HepG2 (cell line): ENCODE measurements around the gene SMOC1. TPM values are rescaled to one million over a fixed set of nuclear protein-coding genes. Genes with fewer than 3 reads are reported as not detected.

Experiments
- CCDC6 ChIP-seq: sonication (generic); formaldehyde crosslinking; IDR thresholded peaks from 2 replicates; pipeline ENCODE4 v1.8.1; 2022; ENCODE audit warnings: mild to moderate bottlenecking, missing genetic modification reagents, moderate library complexity
- HMGXB3 ChIP-seq: sonication (generic); formaldehyde crosslinking; IDR thresholded peaks from 2 replicates; pipeline ENCODE4 v1.4.0; 2020; ENCODE audit warnings: missing genetic modification reagents, borderline replicate concordance
- KDM5A ChIP-seq: fragments of 200-600 bp; sonication (generic); IDR thresholded peaks from 2 replicates; pipeline ENCODE4 v1.7.0; 2018; ENCODE audit warnings: antibody characterized with exemption, mild to moderate bottlenecking, low read length, borderline replicate concordance
- NCOA1 ChIP-seq: sonication (generic); formaldehyde crosslinking; IDR thresholded peaks from 2 replicates; pipeline ENCODE4 v1.9.0; 2021; ENCODE audit warnings: missing genetic modification reagents
- NR3C1 ChIP-seq: sonication (generic); formaldehyde crosslinking; IDR thresholded peaks from 2 replicates; pipeline ENCODE4 v1.4.0; 2020; ENCODE audit warnings: missing genetic modification reagents
- SMAD1 ChIP-seq: sonication (generic); formaldehyde crosslinking; IDR thresholded peaks from 2 replicates; pipeline ENCODE4 v1.4.0; 2020; ENCODE audit warnings: missing genetic modification reagents, low read depth, mild to moderate bottlenecking, borderline replicate concordance
- SNAPC2 ChIP-seq: sonication (generic); formaldehyde crosslinking; IDR thresholded peaks from 2 replicates; pipeline ENCODE4 v1.8.1; 2022; ENCODE audit warnings: mild to moderate bottlenecking, missing genetic modification reagents
- TIGD3 ChIP-seq: sonication (generic); formaldehyde crosslinking; IDR thresholded peaks from 2 replicates; pipeline ENCODE4 v1.5.1; 2020; ENCODE audit warnings: mild to moderate bottlenecking, missing genetic modification reagents, borderline replicate concordance
- ZBTB2 ChIP-seq: sonication (generic); formaldehyde crosslinking; IDR thresholded peaks from 2 replicates; pipeline ENCODE4 v1.8.0; 2022; ENCODE audit warnings: low read depth, missing genetic modification reagents
- ZNF263 ChIP-seq: sonication (generic); formaldehyde crosslinking; IDR thresholded peaks from 2 replicates; pipeline ENCODE4 v1.4.0; 2020; ENCODE audit warnings: missing genetic modification reagents
- ZNF264 ChIP-seq: sonication (generic); formaldehyde crosslinking; IDR thresholded peaks from 2 replicates; pipeline ENCODE4 v1.4.0; 2020; ENCODE audit warnings: missing genetic modification reagents
- ZNF275 ChIP-seq: sonication (generic); formaldehyde crosslinking; IDR thresholded peaks from 2 replicates; pipeline ENCODE4 v1.8.0; 2022; ENCODE audit warnings: missing genetic modification reagents, mild to moderate bottlenecking, inconsistent platforms, borderline replicate concordance
- ZNF280D ChIP-seq: sonication (generic); formaldehyde crosslinking; IDR thresholded peaks from 2 replicates; pipeline ENCODE4 v1.5.1; 2020; ENCODE audit warnings: mild to moderate bottlenecking, missing genetic modification reagents
- ZSCAN25 ChIP-seq: sonication (generic); formaldehyde crosslinking; IDR thresholded peaks from 2 replicates; pipeline ENCODE4 v1.8.0; 2022; ENCODE audit warnings: mild to moderate bottlenecking, missing genetic modification reagents
- ZSCAN31 ChIP-seq: sonication (generic); formaldehyde crosslinking; IDR thresholded peaks from 2 replicates; pipeline ENCODE4 v1.5.0; 2020; ENCODE audit warnings: low read depth, mild to moderate bottlenecking, missing genetic modification reagents
- polyA plus RNA-seq, 8 experiments: library from polyadenylated mRNA; depleted of rRNA in 3 of 8; stranded (reverse) in 7 of 8; unstranded in 1 of 8; fragments of >200 nt; fragmentation: Illumina TruSeq in 4 of 8; extraction: Trizol in 4 of 8; gene quantifications; 2 replicates each; pipeline versions ENCODE4 v1.2.1 to v1.2.3, GENCODE V29; 2011 to 2016; ENCODE audit warnings: low read depth in 4 of 8, missing spikeins in 1 of 8, mixed read lengths in 1 of 8; ENCODE audit not compliant: insufficient read depth in 1 of 8
- total RNA-seq, 5 experiments: library from RNA; depleted of rRNA; stranded (reverse); fragments of >200 nt; fragmentation: Illumina TruSeq; extraction: Trizol; gene quantifications; 2 replicates each; pipeline ENCODE4 v1.2.3, GENCODE V29; 2016; ENCODE audit warnings: low read depth in 1 of 5

Gene SMOC1
- total and polyA plus RNA-seq, 2 of the 13 experiments (the other 11 are each of a cell fraction or from before 2014, with no cell fraction given), result 17.8 to 35.6 TPM

GRCh38 chr14:69850086-69850735 is 29.0 kb upstream of the SMOC1 start (continued):
- TF ChIP-seq ZNF280D (CRISPR knock-in tag) (peak; percentile 96), ZNF275 (CRISPR knock-in tag) (0 out of 2 replicates have a peak, but pooled peaks have one; percentile 58), CCDC6 (CRISPR knock-in tag) (no peak), ZSCAN31 (CRISPR knock-in tag) (no peak), ZNF263 (CRISPR knock-in tag) (no peak), NR3C1 (CRISPR knock-in tag) (no peak), SMAD1 (CRISPR knock-in tag) (peak; percentile 69; the same call in 1 of the 2 replicates), ZNF264 (CRISPR knock-in tag) (peak; percentile 47; the same call in 1 of the 2 replicates), SNAPC2 (no peak; the same call in 1 of the 2 replicates), TIGD3 (CRISPR knock-in tag) (no peak), ZSCAN25 (CRISPR knock-in tag) (0 out of 2 replicates have a peak, but pooled peaks have one; percentile 32), ZBTB2 (CRISPR knock-in tag) (no peak), NCOA1 (CRISPR knock-in tag) (no peak), KDM5A (no peak; the same call in 1 of the 2 replicates), HMGXB3 (CRISPR knock-in tag) (no peak)
